ENCODE data around the gene GCLC. TPM values are rescaled to one million over a fixed set of nuclear protein-coding genes. Genes with fewer than 3 reads are reported as not detected.

The GCLC gene
- total and polyA plus RNA-seq, 10 of the 15 experiments (the other 5 are each of a cell fraction or from before 2014, with no cell fraction given) = 6.5 to 23.6 (median 12.5) TPM

DNA sequence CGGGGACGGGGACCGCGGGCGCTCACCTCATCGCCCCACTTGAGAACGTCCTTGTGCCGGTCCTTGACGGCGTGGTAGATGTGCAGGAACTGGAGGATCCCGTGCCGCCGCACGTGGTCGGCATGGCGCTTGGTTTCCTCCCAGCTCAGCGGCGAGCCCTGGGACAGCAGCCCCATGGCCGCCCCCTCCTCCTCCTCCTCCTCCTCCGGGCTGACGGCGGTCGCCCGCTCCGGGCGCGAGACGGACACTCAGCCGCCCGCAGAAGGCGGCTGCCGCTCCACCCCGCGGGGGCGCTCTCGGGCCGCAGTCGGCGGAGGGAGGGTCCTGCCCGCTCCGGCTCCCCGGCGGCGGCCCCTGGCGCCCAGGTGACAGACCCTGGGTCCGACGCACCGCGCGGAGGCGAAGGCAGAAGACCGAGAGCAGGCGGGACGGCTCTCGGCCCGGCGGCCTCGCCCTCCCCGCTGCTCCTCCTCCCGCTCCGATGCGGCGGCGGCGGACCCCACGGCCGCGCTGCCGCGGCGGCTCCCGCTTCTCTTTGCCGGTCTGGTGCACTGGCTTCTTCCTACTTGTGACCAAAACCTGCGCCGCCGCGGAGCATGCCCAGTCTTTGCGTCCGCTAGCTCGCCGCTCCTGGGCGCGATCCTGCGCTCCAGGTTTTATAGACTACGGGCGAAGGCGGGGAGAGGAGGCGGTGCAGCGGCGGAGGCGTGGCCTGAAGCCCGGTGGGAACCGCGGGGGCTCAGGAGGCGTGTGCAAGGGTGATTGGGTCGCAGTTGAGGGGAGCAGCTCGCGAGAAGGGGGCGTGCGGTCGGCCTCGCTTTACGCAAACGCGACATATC is at the start of gene GCLC (continued):
- TF ChIP-seq SMC3 (IDR thresholded peaks at IDR 0.05; ENCODE audit: borderline replicate concordance, low read length) = no peak
- peak; percentile 57 for TF ChIP-seq TCF3 (IDR thresholded peaks at IDR 0.05; ENCODE audit: borderline replicate concordance, insufficient read depth, low read depth, low read length)
- TF ChIP-seq FOS (IDR thresholded peaks at IDR 0.05; ENCODE audit: borderline replicate concordance, extremely low read depth, insufficient read length) = no peak
- TF ChIP-seq EGR1 (IDR thresholded peaks at IDR 0.05; ENCODE audit: borderline replicate concordance in 1 of 2, low read depth in 2 of 2, low read length in 2 of 2) = peak in 1 of 2 experiments; percentile 85; a peak in 2 of 3 replicates
- TF ChIP-seq, protein P1, sequence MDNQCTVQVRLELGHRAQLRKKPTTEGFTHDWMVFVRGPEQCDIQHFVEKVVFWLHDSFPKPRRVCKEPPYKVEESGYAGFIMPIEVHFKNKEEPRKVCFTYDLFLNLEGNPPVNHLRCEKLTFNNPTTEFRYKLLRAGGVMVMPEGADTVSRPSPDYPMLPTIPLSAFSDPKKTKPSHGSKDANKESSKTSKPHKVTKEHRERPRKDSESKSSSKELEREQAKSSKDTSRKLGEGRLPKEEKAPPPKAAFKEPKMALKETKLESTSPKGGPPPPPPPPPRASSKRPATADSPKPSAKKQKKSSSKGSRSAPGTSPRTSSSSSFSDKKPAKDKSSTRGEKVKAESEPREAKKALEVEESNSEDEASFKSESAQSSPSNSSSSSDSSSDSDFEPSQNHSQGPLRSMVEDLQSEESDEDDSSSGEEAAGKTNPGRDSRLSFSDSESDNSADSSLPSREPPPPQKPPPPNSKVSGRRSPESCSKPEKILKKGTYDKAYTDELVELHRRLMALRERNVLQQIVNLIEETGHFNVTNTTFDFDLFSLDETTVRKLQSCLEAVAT (IDR thresholded peaks at IDR 0.05) = no peak
- peak; percentile 89 for TF ChIP-seq YY1 (IDR thresholded peaks at IDR 0.05; ENCODE audit: low read depth, low read length)
- TF ChIP-seq MEF2A (IDR thresholded peaks at IDR 0.05; ENCODE audit: insufficient read depth, low read depth, low read length) = 0 out of 2 replicates have a peak, but pooled peaks have one; percentile 43
- TF ChIP-seq RELB (IDR thresholded peaks at IDR 0.05; ENCODE audit: low read depth) = peak; percentile 84; the same call in 1 of the 2 replicates
- no peak for TF ChIP-seq FOXK2 (IDR thresholded peaks at IDR 0.05)
- peak; percentile 99 for TF ChIP-seq GATAD2B (conservative IDR thresholded peaks at IDR 0.05; ENCODE audit: low read depth)
- TF ChIP-seq SUPT20H (IDR thresholded peaks at IDR 0.05; ENCODE audit: borderline replicate concordance, control insufficient read depth, low read depth, low read length) = no peak
- TF ChIP-seq HDGF (IDR thresholded peaks at IDR 0.05) = no peak
- TF ChIP-seq ZSCAN29 (IDR thresholded peaks at IDR 0.05) = peak; percentile 88; the same call in 1 of the 2 replicates
- TF ChIP-seq JUND (IDR thresholded peaks at IDR 0.05; ENCODE audit: low read depth, low read length) = no peak
- TF ChIP-seq CBX3 (IDR thresholded peaks at IDR 0.05; ENCODE audit: borderline replicate concordance, low read depth) = no peak
- peak; percentile 98 for TF ChIP-seq LARP7 (IDR thresholded peaks at IDR 0.05)
- no peak for TF ChIP-seq IRF5 (IDR thresholded peaks at IDR 0.05; ENCODE audit: borderline replicate concordance)
- TF ChIP-seq RUNX3 (IDR thresholded peaks at IDR 0.05; ENCODE audit: low read length) = peak; percentile 62
- TF ChIP-seq SIN3A (IDR thresholded peaks at IDR 0.05; ENCODE audit: low read depth, low read length) = peak; percentile 30; the same call in 1 of the 2 replicates
- 0 out of 2 replicates have a peak, but pooled peaks have one; percentile 53 for TF ChIP-seq PAX5 (IDR thresholded peaks at IDR 0.05; ENCODE audit: borderline replicate concordance, low read depth, low read length)
- TF ChIP-seq HDAC6 (IDR thresholded peaks at IDR 0.05; ENCODE audit: unreplicated experiment) = no peak
- no peak for TF ChIP-seq SIX5 (IDR thresholded peaks at IDR 0.05; ENCODE audit: low read depth, low read length, severe bottlenecking)
- TF ChIP-seq, protein P2, sequence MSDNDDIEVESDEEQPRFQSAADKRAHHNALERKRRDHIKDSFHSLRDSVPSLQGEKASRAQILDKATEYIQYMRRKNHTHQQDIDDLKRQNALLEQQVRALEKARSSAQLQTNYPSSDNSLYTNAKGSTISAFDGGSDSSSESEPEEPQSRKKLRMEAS (IDR thresholded peaks at IDR 0.05; ENCODE audit: low read depth, low read length) = peak; percentile 72
- TF ChIP-seq NRF1 (conservative IDR thresholded peaks at IDR 0.05; ENCODE audit: low read depth, low read length) = peak; percentile 49; the same call in 1 of the 2 replicates

Measured in GM12878 (cell line).